H1 (cell line): ENCODE measurements around the gene ANK2. TPM values are rescaled to one million over a fixed set of nuclear protein-coding genes. Genes with fewer than 3 reads are reported as not detected.

ENCODE experiments used
- CTCF ChIA-PET: fragments of 300-600 bp; sonication (Branson Sonifier 250); formaldehyde crosslinking; loops from one replicate; lab custom pipeline; 2021; ENCODE audit not compliant: partially characterized antibody; lab: Charles Lee
- POLR2A ChIA-PET: fragments of 300-600 bp; sonication (Branson Sonifier 250); formaldehyde crosslinking; loops from one replicate; lab custom pipeline; 2021; ENCODE audit warnings: inconsistent platforms; ENCODE audit not compliant: partially characterized antibody; lab: Charles Lee
- DNase-seq, 2 experiments: peaks; one replicate each; pipeline versions ENCODE4 v3.0.0 to v3.0.0-alpha.2; 2010 to 2022; ENCODE audit warnings: low spot score in 2 of 2, low read depth in 1 of 2, mixed read lengths in 1 of 2
- FAIRE-seq: peaks from 2 replicates; lab custom pipeline; 2011; peaks lifted over from hg19 to GRCh38; lab: Jason Lieb, UNC
- H2AFZ ChIP-seq: 2 replicates; pipeline ENCODE4 v1.8.1; 2012; ENCODE audit warnings: low read length, inconsistent platforms
- H2AK5ac ChIP-seq: 2 replicates; pipeline ENCODE4 v1.6.1; 2013; ENCODE audit warnings: low read depth, low read length
- H2BK120ac ChIP-seq: replicated peaks from 2 replicates; pipeline ENCODE3; 2013; ENCODE audit warnings: low read depth, low read length, inconsistent platforms
- H2BK12ac ChIP-seq: 2 replicates; pipeline ENCODE4 v1.6.1; 2013; ENCODE audit warnings: low read depth, low read length
- H2BK15ac ChIP-seq: 2 replicates; pipeline ENCODE4 v1.6.1; 2013; ENCODE audit warnings: low read length
- H2BK20ac ChIP-seq: 2 replicates; pipeline ENCODE4 v1.6.1; 2013; ENCODE audit warnings: low read length
- H2BK5ac ChIP-seq: 2 replicates; pipeline ENCODE4 v1.6.1; 2013; ENCODE audit warnings: low read depth, low read length
- H3K14ac ChIP-seq: 2 replicates; pipeline ENCODE4 v1.6.1; 2013; ENCODE audit warnings: inconsistent platforms; ENCODE audit not compliant: insufficient read length
- H3K18ac ChIP-seq: 2 replicates; pipeline ENCODE4 v1.6.1; 2013; ENCODE audit warnings: low read length; ENCODE audit errors: extremely low read depth
- H3K23ac ChIP-seq: 2 replicates; pipeline ENCODE4 v1.6.1; 2013; ENCODE audit warnings: inconsistent platforms; ENCODE audit not compliant: insufficient read length
- H3K23me2 ChIP-seq: 2 replicates; pipeline ENCODE4 v1.6.1; 2013; ENCODE audit warnings: low read depth, low read length
- H3K27ac ChIP-seq: 2 replicates; pipeline ENCODE4 v1.6.1; 2011; ENCODE audit warnings: low read depth, low read length, inconsistent platforms
- H3K27me3 ChIP-seq, 4 experiments: replicated peaks in 1 of 4; 1 replicate in 1 of 4; 2 replicates in 3 of 4; pipeline versions ENCODE4 v1.6.1 to v1.8.1; 2011 to 2013; ENCODE audit warnings: low read length in 3 of 4, mild to moderate bottlenecking in 3 of 4, inconsistent platforms in 2 of 4, mixed read lengths in 2 of 4, moderate library complexity in 1 of 4; ENCODE audit not compliant: control insufficient read depth in 3 of 4, insufficient read depth in 3 of 4; ENCODE audit errors: extremely low read depth in 1 of 4
- H3K36me3 ChIP-seq, 4 experiments: 2 replicates each; pipeline versions ENCODE4 v1.6.1 to v1.8.1; 2011 to 2013; ENCODE audit warnings: mild to moderate bottlenecking in 4 of 4, low read length in 3 of 4, moderate library complexity in 2 of 4, control low read depth in 1 of 4, inconsistent platforms in 1 of 4; ENCODE audit not compliant: insufficient read depth in 4 of 4, control insufficient read depth in 2 of 4
- H3K4ac ChIP-seq: replicated peaks from 2 replicates; pipeline ENCODE3; 2013; ENCODE audit warnings: low read length, low read depth, mixed read lengths, inconsistent platforms; ENCODE audit not compliant: insufficient read length
- H3K4me1 ChIP-seq, 4 experiments: replicated peaks in 1 of 4; 1 replicate in 1 of 4; 2 replicates in 3 of 4; pipeline versions ENCODE4 v1.6.1 to v1.8.1; 2011 to 2013; ENCODE audit warnings: low read length in 3 of 4, inconsistent platforms in 2 of 4, mixed read lengths in 1 of 4; ENCODE audit not compliant: insufficient read depth in 4 of 4, control insufficient read depth in 3 of 4
- H3K4me2 ChIP-seq, 2 experiments: 2 replicates each; pipeline versions ENCODE4 v1.6.1 to v1.8.1; 2011 to 2013; ENCODE audit warnings: low read depth in 2 of 2, low read length in 2 of 2, control low read depth in 1 of 2, inconsistent platforms in 1 of 2, mild to moderate bottlenecking in 1 of 2; ENCODE audit not compliant: insufficient read depth in 1 of 2
- H3K4me3 ChIP-seq, 4 experiments: fragments of 200-600, 300-600 bp in 1 of 4; sonication (generic), shearing (Covaris generic), sonication (Bioruptor Twin) in 1 of 4; 2 replicates each; pipeline versions ENCODE4 v1.5.1 to v1.8.1; 2011 to 2016; ENCODE audit warnings: low read length in 4 of 4, low read depth in 3 of 4, control low read depth in 2 of 4, inconsistent platforms in 2 of 4, mild to moderate bottlenecking in 2 of 4, mixed read lengths in 1 of 4, moderate library complexity in 1 of 4; ENCODE audit not compliant: insufficient read depth in 2 of 4; ENCODE audit errors: extremely low read depth in 1 of 4
- H3K56ac ChIP-seq: replicated peaks from 2 replicates; pipeline ENCODE3; 2013; ENCODE audit warnings: low read depth, mild to moderate bottlenecking, mixed read lengths, low read length, inconsistent platforms; ENCODE audit not compliant: insufficient read length
- H3K79me1 ChIP-seq: 2 replicates; pipeline ENCODE4 v1.6.1; 2013; ENCODE audit warnings: low read depth, low read length, control low read depth
- H3K79me2 ChIP-seq, 2 experiments: 2 replicates each; pipeline versions ENCODE4 v1.6.1 to v1.8.1; 2012 to 2013; ENCODE audit warnings: low read length in 2 of 2, mild to moderate bottlenecking in 2 of 2, inconsistent platforms in 1 of 2; ENCODE audit not compliant: insufficient read depth in 2 of 2, control insufficient read depth in 1 of 2
- H3K9ac ChIP-seq, 4 experiments: replicated peaks in 1 of 4; 1 replicate in 1 of 4; 2 replicates in 3 of 4; pipeline versions ENCODE4 v1.6.1 to v1.8.1; 2011 to 2013; ENCODE audit warnings: low read depth in 3 of 4, low read length in 3 of 4, control low read depth in 2 of 4, mild to moderate bottlenecking in 2 of 4, moderate library complexity in 2 of 4, inconsistent platforms in 1 of 4; ENCODE audit errors: extremely low read depth in 1 of 4
- H3K9me3 ChIP-seq, 2 experiments: 2 replicates each; pipeline versions ENCODE4 v1.6.1 to v1.8.1; 2012 to 2013; ENCODE audit warnings: mild to moderate bottlenecking in 2 of 2, moderate library complexity in 2 of 2, control low read depth in 1 of 2, inconsistent platforms in 1 of 2, low read depth in 1 of 2, low read length in 1 of 2, mixed read lengths in 1 of 2; ENCODE audit not compliant: insufficient read depth in 2 of 2
- H4K20me1 ChIP-seq, 2 experiments: replicated peaks in 1 of 2; 2 replicates each; pipeline versions ENCODE3 to v1.8.1; 2011 to 2013; ENCODE audit warnings: inconsistent platforms in 2 of 2, low read length in 2 of 2, mild to moderate bottlenecking in 1 of 2; ENCODE audit not compliant: insufficient read depth in 2 of 2, control insufficient read depth in 1 of 2
- H4K5ac ChIP-seq: 2 replicates; pipeline ENCODE4 v1.6.1; 2013; ENCODE audit warnings: low read length, low read depth, mixed read lengths, inconsistent platforms; ENCODE audit not compliant: insufficient read length
- H4K8ac ChIP-seq: 2 replicates; pipeline ENCODE4 v1.8.0; 2013; ENCODE audit warnings: mild to moderate bottlenecking, moderate library complexity, low read length, inconsistent platforms; ENCODE audit not compliant: insufficient read depth; ENCODE audit errors: extremely low read depth
- H4K91ac ChIP-seq: replicated peaks from 2 replicates; pipeline ENCODE3; 2013; ENCODE audit warnings: low read length, mixed read lengths, inconsistent platforms; ENCODE audit not compliant: insufficient read length
- ASH2L ChIP-seq: fragments of 200-600, 300-600 bp; sonication (generic); IDR thresholded peaks from one replicate; pipeline ENCODE4 v1.7.1; 2017; ENCODE audit warnings: low read length
- BCL11A ChIP-seq, 2 experiments: IDR thresholded peaks; one replicate each; pipeline ENCODE4 v1.6.1; 2011; ENCODE audit warnings: low read depth in 2 of 2, low read length in 2 of 2, mild to moderate bottlenecking in 2 of 2
- CEBPB ChIP-seq: IDR thresholded peaks from 2 replicates; pipeline ENCODE4 v1.6.1; 2012; ENCODE audit warnings: low read depth, low read length
- POU5F1 ChIP-seq: IDR thresholded peaks from 2 replicates; pipeline ENCODE4 v1.6.1; 2011; ENCODE audit warnings: low read depth, mild to moderate bottlenecking, low read length, moderate library complexity
- RNF2 ChIP-seq: fragments of 200-900, 300-1000 bp; sonication (generic); IDR thresholded peaks from 2 replicates; pipeline ENCODE4 v1.7.1; 2016; ENCODE audit warnings: borderline replicate concordance, low read depth, mild to moderate bottlenecking, antibody characterized with exemption, low read length; ENCODE audit not compliant: poor library complexity, severe bottlenecking; ENCODE audit errors: missing control alignments
- WGBS, 2 experiments: shearing (Covaris generic) in 1 of 2; methylation state at CpG; one replicate each; pipeline versions ENCODE4 v1.1.6 to v1.1.7; 2013 to 2015; ENCODE audit warnings: low lambda C conversion rate in 2 of 2, mixed read lengths in 2 of 2, inconsistent platforms in 1 of 2, low coverage in 1 of 2, missing lambda C conversion rate in 1 of 2; ENCODE audit not compliant: insufficient replicate concordance in 2 of 2, insufficient coverage in 1 of 2, insufficient read length in 1 of 2; ENCODE audit errors: extremely low coverage in 1 of 2, missing lambda C conversion rate in 1 of 2; 5-methylcytosine and 5-hydroxymethylcytosine counted together
- polyA plus RNA-seq, 7 experiments: library from polyadenylated mRNA; depleted of rRNA in 3 of 7; stranded (reverse) in 5 of 7; unstranded in 2 of 7; fragments of >200 nt in 5 of 7; fragments of 200-250 nt in 2 of 7; gene quantifications; 1 replicate in 5 of 7; 2 replicates in 1 of 7; 4 replicates in 1 of 7; pipeline versions ENCODE4 v1.2.1 to v1.2.3, GENCODE V29; 2011 to 2013; ENCODE audit warnings: missing spikeins in 2 of 7, mixed read lengths in 2 of 7
- total RNA-seq: library from RNA; stranded (reverse); fragmentation: NEBNext Ultra II Directional; extraction: Animal tissue kit (Norgen Biotek cat#: 25700); gene quantifications from 2 replicates; pipeline ENCODE4 v1.2.1, GENCODE V29; 2021
- TF ChIP-seq, protein P1 (sequence below): IDR thresholded peaks from 2 replicates; pipeline ENCODE4 v1.6.1; 2011; ENCODE audit warnings: low read depth, mild to moderate bottlenecking, low read length; ENCODE audit not compliant: insufficient read depth

ANK2 gene
- total and polyA plus RNA-seq, 2 of the 8 experiments (the other 6 are each of a cell fraction or from before 2014, with no cell fraction given) = 14.2 to 35.1 TPM

GRCh38 chr4:113020966-113021365 is 28.5 kb upstream of the ANK2 start:
- no peak overlapping the region for H3K23ac ChIP-seq
- POLR2A ChIA-PET = interaction anchor here (1.4 kb wide), 1 partner anchor 43 kb away, joined by 3 read pairs; no protein-coding TSS in a partner anchor

More at GRCh38 chr4:113020966-113021365, 28.5 kb upstream of the ANK2 start:
- no peak for DNase-seq
- 71% methylated on average over 1 of the region's 1 CpG; no CpG with 5 or more reads in 1 of the 2 experiments for WGBS, 2 experiments
- H3K27ac ChIP-seq = no peak overlapping the region
- H3K9ac ChIP-seq = no peak overlapping the region
- H3K56ac ChIP-seq = no peak overlapping the region
- H3K4ac ChIP-seq = no peak overlapping the region
- TF ChIP-seq, protein P1, sequence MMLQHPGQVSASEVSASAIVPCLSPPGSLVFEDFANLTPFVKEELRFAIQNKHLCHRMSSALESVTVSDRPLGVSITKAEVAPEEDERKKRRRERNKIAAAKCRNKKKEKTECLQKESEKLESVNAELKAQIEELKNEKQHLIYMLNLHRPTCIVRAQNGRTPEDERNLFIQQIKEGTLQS = no peak
- TF ChIP-seq RNF2 (no peak), POU5F1 (no peak), ASH2L (no peak), BCL11A (IDR thresholded peaks at IDR 0.05; ENCODE audit: low read depth in 2 of 2, low read length in 2 of 2) (no peak), CEBPB (no peak)
- no peaks in the 10 kb centered on the region for H3K36me3 ChIP-seq
- H3K27me3 ChIP-seq = no peaks in the 10 kb centered on the region
- peaks cover 0 to 3% (median 0%) of the 10 kb centered on the region in 4 experiments; a peak in 1 of 7 replicates for H3K4me1 ChIP-seq
- H4K8ac ChIP-seq = no peak overlapping the region
- H3K4me2 ChIP-seq = no peak overlapping the region
- no peak overlapping the region for H2BK120ac ChIP-seq
- no peak overlapping the region for H4K91ac ChIP-seq
- no peak overlapping the region for H4K5ac ChIP-seq
- no peaks in the 10 kb centered on the region for H3K23me2 ChIP-seq
- H3K9me3 ChIP-seq = no peaks in the 10 kb centered on the region
- H2AFZ ChIP-seq = no peak overlapping the region
- no peaks in the 10 kb centered on the region for H4K20me1 ChIP-seq
- H3K79me2 ChIP-seq = no peaks in the 10 kb centered on the region
- H2BK15ac ChIP-seq = no peak overlapping the region
- no peak overlapping the region for H2BK12ac ChIP-seq
- CTCF ChIA-PET = interaction anchor here (1.2 to 1.6 kb wide), 3 partner anchors 9 to 32 kb away, joined by 3 to 6 read pairs (median 3); no protein-coding TSS in a partner anchor
- H2BK5ac ChIP-seq = no peak overlapping the region
- H3K14ac ChIP-seq = no peak overlapping the region
- no peak overlapping the region for H3K18ac ChIP-seq
- H2BK20ac ChIP-seq = no peak overlapping the region
- no peaks in the 10 kb centered on the region for H3K79me1 ChIP-seq
- H2AK5ac ChIP-seq = no peak overlapping the region
- no peak overlapping the region for H3K4me3 ChIP-seq
- FAIRE-seq = no peak
